Putamen (tissue), 1 donor: ENCODE results near the gene TMPRSS11E.
"Not testable (repeated sequence)": the region's sequence is repeated elsewhere in the genome, so short reads cannot be mapped to it uniquely, and the experiment has no call there.

Experiments used
- DNase-seq: peaks from one replicate; pipeline ENCODE4 v3.0.0-alpha.2; 2016; ENCODE audit warnings: low spot score

TMPRSS11E gene

DNA sequence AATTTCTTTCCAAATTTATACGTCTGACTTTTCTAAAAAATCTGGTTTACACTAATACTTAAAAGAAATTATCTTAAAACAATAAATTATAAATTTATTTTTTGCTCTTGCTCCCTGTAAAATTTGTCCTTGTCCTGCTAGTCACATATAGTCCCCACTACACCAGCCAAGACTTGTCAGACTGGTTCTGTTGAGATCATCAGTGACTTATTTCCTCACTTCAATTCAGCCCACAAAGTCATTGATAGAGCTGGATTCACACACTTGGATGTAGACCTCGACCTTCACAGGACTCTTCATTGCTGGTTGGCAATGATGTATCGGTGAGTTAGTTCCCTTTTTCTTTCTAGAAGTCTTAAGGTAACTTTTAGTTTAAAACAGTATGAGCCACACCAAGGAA lies at the start of gene TMPRSS11E:
TSS of gene TMPRSS11E (plus strand) at position 263 of the 400 bp plus-strand sequence. CDS start at position 313, 50 bp downstream.
- no peak for DNase-seq

DNA sequence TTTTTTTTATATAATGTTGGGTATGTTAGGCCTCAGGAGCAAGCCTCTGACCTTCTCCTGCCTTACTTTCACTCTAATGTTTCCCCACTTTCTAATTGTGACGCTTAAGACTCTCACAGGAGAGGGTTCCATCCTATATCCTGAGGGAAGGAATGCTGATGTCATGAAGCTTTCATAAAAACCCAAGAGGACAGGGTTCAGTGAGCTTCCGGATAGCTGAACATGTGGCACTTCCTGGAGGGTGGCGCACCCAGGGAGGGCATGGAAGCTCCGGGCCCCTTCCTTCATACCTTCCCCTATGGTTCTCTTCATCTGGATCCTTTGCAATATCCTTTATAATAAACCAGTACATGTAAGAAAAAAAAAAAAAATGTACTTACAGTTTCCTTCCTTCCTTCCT lies 48.0 kb upstream of the TMPRSS11E start:
- no peak for DNase-seq

DNA sequence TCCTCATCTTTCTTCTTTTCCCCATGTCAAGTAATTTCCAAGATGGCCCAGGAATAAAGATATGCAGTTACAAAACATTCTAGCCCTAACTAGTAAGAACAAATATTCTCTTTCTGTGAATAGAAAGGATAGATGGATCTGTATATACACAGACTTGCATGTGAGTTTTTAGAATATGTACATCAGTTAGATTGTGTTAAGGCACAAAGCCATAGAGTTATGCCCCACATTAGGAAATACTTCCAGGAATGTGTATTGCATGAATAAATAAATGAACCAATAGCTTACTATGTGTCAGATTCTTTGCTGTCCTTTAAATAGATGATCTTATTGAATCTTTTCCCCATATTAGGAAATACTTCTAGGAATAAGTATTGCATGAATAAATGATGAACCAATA lies 46.0 kb upstream of the TMPRSS11E start:
- no peak for DNase-seq

- DNase-seq = no peak
Observed at GRCh38 chr4:68404153-68404552, 43.1 kb upstream of the TMPRSS11E start.

DNA sequence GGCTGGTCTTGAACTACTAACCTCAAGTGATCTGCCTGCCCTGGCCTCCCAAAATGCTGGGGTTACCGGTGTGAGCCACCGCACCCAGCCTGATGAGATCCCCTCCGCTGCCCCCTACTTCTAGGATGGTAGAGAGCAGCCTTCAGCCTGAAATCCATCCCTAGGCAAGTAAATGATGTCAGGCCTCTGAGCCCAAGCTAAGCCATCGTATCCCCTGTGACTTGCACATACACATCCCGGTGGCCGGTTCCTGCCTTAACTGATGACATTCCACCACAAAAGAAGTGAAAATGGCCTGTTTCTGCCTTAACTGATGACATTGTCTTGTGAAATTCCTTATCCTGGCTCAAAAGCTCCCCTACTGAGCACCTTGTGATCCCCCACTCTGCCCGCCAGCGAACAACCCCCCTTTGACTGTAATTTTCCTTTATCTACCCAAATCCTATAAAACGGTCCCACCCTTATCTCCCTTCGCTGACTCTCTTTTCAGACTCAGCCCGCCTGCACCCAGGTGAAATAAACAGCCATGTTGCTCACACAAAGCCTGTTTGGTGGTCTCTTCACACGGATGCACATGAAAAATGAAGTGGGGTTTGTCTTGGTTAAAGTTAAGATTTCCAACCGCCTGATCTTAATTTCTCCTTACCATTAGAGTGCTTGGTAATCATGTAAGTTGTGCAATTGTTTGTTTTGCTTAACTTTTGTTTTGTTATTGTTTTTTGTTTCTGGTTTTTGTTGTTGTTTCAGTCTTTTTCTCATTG lies 41.4 kb upstream of the TMPRSS11E start:
- not testable (repeated sequence) for DNase-seq

GRCh38 chr4:68406479-68406859 lies 40.8 kb upstream of the TMPRSS11E start:
- DNase-seq = no peak

DNA sequence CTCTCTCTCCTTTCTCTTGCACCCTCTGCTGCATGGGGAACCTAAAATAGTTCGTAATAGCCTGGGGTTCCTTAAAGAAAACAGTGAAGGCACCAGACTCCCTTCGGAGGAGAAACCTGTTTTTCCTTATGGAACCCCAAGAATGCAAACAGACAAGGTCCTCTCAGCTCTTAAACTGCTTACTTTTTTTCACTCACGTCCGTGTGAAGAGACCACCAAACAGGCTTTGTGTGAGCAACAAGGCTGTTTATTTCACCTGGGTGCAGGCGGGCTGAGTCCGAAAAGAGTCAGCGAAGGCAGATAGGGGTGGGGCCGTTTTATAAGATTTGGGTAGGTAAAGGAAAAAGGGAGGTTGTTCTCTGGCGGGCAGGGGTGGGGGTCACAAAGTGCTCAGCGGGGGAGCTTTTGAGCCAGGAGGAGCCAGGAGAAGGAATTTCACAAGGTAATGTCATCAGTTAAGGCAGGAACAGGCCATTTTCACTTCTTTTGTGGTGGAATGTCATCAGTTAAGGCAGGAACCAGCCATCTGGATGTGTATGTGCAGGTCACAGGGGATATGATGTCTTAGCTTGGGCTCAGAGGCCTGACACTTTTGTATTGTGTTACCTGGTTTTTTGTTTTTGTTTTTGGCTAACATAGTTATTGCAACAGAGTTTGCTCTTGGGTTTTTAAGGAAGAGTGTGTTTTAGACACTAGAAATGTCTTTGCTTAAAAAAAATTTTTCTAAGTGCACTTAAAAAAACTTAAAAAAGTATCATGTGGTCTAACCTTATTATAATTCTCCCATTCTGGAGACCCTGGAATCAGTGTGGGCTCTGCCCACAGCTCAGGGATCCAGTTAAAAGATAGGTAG lies 40.0 kb upstream of the TMPRSS11E start:
- DNase-seq = not testable (repeated sequence)

DNA sequence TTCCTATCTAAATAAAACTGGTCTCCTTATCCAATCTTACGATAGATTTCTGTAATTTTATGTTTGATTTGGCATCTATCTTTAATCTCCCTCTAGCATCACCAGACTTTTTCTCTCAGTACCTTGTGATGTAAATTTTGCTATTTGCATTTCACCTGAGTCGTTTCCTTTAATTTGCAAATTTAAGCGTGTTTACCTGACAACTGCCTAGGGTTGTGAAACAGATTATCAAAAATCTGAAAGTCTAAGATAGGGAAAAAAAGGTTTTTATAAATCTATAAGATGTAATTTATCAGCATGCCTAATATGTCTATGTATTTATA lies 39.4 kb upstream of the TMPRSS11E start:
- DNase-seq = no peak

- no peak for DNase-seq
Observed at GRCh38 chr4:68410149-68410548, 37.1 kb upstream of the TMPRSS11E start.

GRCh38 chr4:68410643-68411042 lies 36.6 kb upstream of the TMPRSS11E start:
- DNase-seq = no peak

DNA sequence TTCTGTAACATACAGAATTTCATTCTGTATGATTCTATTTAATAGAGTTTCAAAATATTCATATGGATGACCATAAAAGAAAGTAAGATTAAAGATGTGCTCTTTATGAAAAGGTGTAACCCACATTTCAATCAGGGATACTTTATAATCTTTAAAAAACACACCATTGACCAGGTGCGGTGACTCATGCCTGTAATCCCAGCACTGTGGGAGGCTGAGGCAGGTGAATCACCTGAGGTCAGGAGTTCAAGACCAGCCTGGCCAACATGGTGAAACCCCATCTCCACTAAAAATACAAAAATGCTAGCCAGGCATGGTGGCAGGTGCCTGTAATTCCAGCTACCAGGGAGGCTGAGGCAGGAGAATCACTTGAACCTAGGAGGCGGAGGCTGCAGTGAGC lies 35.2 kb upstream of the TMPRSS11E start:
- not testable (repeated sequence) for DNase-seq

- DNase-seq = no peak
Observed at GRCh38 chr4:68416591-68416990, 30.7 kb upstream of the TMPRSS11E start.

- DNase-seq = no peak
Observed at GRCh38 chr4:68426516-68426915, 20.7 kb upstream of the TMPRSS11E start.

- no peak for DNase-seq
Observed at GRCh38 chr4:68430337-68430736, 16.9 kb upstream of the TMPRSS11E start.

GRCh38 chr4:68432320-68432719 lies 14.9 kb upstream of the TMPRSS11E start:
- no peak for DNase-seq

- no peak for DNase-seq
Observed at GRCh38 chr4:68433582-68433981, 13.7 kb upstream of the TMPRSS11E start.

DNA sequence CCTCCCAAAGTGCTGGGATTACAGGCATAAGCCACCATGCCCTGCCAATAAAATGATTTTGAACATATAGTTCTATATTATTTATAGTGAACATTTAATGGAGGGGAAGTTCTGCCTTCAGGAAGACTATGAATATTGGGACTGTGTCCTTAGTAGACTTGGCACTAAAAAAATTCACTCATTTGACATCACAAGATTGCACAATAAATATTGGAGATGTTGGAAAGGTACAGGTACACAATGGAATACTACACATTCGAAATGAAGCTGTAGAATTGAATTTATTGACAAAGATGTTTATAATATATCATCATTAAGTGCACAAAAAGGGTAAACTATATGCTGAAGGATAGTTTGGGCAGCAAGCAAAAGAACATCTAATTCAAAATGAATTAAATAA lies 13.0 kb upstream of the TMPRSS11E start:
- no peak for DNase-seq

GRCh38 chr4:68434836-68435235 lies 12.4 kb upstream of the TMPRSS11E start:
- no peak for DNase-seq

- DNase-seq = no peak
Observed at GRCh38 chr4:68445111-68445510, 2.2 kb upstream of the TMPRSS11E start.

DNA sequence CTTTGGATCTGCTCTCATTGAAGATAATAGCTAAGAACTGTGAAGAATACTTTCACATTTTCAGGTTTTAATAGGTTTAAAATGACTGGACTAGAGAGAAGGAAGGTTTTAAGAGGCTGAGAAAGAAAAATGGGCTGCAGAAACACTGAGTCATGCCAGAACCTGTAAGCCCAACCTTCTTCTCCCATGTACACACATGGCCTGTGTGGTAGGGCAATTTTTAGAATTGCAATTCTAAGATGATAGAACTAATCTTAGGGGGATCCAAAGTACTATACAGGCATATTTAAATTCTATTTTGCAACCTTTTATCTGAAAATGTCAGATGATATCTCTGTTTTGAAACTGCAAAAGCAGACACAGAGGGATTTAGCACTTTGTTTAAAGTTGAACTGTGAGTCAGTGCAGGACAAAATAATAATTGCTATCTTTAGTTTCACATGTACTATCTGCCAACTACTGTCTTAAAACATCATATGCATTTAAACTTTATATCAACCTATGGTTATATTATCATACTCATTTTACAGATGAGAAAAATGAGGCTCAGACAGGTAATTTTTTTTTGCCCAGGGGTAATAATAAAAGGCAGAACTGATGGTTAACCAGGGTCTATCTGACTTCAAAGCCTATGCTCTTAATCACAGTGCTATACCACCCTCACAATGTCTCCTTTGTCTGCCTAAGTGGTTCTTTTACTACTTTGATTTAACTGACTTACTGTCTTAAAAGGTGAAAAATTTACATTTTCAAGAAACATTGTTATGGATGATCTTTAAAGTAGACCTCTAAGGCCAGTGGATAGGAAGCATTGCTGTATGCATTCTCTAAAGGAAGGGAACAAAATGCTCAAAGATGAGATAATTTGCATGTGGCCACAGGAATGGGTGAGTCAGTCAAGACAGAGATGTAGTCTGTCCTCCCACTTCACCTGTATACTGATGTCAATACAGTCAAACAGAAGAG lies 4.3 kb downstream of the TMPRSS11E start:
- no peak for DNase-seq

DNA sequence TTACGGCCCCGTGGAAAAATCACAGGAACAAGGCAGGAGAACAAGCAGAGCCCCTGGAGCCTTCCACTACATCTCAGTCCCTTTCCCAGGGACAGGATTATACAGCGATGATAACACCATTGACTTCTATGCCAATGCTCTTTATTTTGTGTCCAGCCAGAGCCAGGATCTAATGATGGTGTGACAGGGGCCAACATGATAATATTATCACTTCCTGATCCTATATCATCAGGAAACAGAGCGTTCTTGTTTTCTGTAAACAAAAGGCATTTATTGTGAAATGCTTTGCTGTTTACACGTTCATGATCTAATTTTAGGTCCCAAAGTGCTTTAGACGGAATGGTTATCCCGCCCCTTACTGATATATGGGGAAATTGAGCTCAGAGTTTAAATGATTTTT lies 12.8 kb downstream of the TMPRSS11E start:
- DNase-seq = no peak

DNA sequence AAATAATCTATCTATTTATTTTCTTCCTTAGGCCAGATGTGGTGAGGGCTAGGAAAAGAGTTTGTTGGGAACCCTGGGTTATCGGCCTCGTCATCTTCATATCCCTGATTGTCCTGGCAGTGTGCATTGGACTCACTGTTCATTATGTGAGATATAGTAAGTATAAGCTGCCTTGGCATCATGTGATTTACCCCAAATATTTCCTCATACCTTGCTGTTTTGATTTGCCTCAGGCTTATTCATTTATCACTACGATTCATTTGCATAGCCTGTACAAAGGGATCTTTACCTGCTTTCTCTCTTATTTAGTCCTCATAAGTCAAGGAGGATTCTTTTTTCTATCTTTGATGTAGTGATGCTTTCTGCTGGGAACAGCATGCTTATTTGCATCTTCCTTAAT lies 14.5 kb downstream of the TMPRSS11E start:
- no peak for DNase-seq
